GM19467 (cell line): ENCODE data around the gene LGR5.
"Not testable (repeated sequence)": the region's sequence is repeated elsewhere in the genome, so short reads cannot be mapped to it uniquely, and the experiment has no call there.

Source experiments
- ATAC-seq: cut with Tn5 transposase; IDR thresholded peaks from one replicate; pipeline ENCODE4 v1.9.1; 2021; ENCODE audit warnings: mild to moderate bottlenecking, moderate library complexity; ENCODE audit not compliant: unreplicated experiment

LGR5 gene

DNA sequence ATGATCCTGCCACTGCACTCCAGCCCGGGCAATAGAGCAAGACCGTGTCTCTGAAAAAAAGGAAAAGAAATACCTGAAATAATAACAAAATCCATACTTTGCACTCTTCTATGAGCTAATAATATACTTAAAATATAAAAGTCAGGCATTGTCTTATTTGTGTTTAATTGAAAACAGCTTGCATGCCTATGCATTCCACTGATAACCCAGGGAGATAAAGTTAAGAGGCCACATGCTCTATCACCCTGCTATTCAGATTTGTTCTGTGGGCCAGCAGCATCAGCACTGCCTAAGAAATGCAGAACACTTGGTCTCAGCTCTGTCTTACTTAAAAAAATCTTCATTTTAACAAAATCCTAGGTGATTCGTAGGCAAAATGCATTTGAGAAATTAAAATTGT, 99.2 kb downstream of the LGR5 start:
- no peak for ATAC-seq

- no peak for ATAC-seq
Measured at GRCh38 chr12:71541583-71541982, 102.0 kb downstream of the LGR5 start.

DNA sequence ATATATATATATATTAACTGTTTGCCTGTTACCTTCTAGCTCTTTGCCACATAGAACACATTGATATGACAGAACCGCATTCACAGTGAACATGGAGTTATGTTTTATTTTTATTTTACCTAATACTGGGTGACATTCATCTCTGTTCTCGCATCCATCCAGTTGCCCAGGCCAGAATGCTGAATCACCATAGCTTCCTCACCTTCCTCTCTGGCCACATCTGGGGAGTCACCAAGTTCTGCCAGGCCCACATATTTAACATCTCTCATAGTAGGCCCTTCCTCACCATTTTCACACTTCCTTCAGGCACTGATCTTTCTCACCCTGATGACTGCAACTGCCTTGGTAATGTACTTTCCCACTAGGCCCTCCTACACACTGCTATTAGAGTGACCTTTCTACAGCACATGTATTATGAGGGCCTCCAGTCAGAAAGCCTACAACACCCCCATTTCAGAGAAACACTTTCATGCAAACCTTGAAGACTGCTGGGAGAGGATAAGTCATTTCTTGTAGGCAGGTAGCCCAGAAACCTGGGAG, 106.8 kb downstream of the LGR5 start:
- ATAC-seq = no peak

DNA sequence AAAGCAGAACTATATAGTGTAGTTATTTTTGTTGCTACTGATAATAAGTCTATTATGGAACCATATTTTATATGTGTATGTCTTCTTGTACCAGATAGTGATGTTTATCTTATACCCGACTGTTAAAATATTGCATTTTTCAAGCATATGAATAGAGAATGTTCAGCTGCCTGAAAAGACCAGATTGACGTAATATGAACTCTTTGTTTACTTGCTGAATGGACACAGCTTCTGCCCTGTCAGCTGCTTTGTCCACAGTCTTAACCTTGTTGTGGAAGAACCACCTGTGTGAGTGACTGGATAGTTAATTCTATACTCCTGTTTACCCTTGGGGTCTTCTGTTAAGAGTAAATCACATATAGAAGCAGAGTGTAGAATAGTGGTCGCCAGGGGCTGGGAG, 109.3 kb downstream of the LGR5 start:
- no peak for ATAC-seq

DNA sequence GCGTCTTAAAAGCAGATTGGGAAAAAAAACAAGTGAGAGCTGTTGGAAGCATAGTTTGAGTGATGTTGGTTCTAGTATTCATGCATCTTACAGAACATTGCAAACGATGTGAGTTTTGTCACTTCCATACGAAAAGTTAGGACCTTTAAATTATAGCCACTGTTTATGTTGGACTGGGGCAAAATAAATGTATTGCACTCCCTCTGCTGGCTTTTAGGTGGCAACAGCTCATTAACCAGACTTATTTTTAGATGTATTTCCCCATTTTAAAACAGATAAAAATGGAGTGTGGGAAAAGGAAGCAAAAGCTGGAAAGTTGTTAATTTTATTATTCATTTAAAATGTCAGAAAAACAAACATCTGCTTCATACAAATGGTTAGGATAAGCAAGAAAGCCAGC, 111.9 kb downstream of the LGR5 start:
- no peak for ATAC-seq

DNA sequence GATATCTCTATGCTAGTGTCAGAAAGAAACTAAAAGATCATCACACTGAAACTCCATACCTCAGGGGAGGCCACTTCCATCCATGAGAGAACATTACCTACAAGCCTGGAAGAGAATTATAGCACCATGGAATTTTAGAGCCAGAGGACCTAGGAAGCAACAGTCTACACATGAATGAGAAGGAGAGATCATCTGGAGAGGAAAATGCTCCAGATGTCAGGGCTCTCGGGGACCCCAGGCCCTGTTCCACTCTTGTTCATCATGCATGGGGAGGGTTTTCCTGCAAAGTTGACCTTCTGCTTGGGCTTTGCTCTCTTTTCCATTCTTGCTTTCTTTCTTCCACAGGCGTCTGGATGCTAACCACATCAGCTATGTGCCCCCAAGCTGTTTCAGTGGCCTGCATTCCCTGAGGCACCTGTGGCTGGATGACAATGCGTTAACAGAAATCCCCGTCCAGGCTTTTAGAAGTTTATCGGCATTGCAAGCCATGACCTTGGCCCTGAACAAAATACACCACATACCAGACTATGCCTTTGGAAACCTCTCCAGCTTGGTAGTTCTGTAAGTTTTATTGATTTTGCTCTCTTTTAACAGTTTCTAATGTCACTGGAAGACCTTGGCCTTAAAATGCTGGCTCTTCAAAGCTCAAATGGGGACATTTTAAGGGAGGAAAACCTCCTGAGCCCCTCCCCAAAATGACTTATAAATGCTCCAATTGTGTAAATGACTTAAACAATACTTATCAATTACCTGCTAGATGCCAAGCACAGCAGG, 113.3 kb downstream of the LGR5 start:
- ATAC-seq = no peak

- ATAC-seq = no peak
Measured at GRCh38 chr12:71555191-71555590, 115.6 kb downstream of the LGR5 start.

DNA sequence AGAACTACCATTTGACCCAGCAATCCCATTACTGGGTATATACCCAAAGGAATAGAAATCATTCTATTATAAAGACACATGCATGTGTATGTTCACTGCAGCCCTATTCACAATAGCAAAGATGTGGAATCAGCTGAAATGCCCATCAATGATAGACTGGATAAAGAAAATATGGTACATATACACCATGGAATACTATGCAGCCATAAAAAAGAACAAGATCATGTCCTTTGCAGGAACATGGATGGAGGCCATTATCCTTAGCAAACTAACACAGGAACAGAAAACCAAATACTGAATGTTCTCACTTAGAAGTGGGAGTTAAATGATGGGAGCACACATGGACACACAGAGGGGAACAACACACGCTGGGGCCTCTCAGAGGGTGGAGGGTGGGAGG, 116.2 kb downstream of the LGR5 start:
- not testable (repeated sequence) for ATAC-seq

DNA sequence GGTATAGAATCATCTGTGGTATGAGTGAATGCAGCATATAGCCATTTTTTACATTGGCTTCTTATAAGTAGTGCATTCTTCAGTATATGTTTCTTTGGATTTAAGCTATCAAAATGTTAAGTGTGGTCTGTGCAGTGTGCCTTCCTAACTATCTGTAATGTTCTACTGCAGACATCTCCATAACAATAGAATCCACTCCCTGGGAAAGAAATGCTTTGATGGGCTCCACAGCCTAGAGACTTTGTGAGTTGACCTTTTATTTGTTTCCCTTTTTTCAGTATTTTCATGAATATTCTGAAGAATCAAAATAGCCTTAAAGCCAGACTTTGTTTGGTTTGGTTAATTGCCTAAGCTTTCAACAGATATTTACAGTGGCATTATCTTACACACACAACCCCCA, 116.8 kb downstream of the LGR5 start:
- no peak for ATAC-seq

DNA sequence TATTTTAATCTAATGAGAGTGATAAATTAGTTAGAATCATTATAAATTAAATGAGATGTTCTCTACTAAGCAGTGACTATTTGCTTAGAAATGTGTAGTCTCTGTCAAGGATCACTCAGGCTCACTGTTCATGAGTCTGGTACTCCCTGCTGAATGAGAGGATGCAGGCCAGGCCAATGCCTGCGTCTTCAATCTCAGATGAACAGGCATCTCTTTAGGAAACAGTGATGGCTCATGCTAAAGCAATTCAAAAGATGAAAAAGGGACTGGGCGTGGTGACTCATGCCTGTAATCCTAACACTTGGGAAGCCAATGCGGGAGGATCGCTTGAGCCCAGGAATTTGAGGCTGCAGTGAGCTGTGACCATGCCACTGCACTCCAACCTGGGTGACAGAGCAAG, 117.3 kb downstream of the LGR5 start:
- ATAC-seq = no peak

GRCh38 chr12:71558445-71558844, 118.8 kb downstream of the LGR5 start:
- no peak for ATAC-seq

- ATAC-seq = no peak
Measured at GRCh38 chr12:71562676-71563595, 123.3 kb downstream of the LGR5 start.

- no peak for ATAC-seq
Measured at GRCh38 chr12:71565535-71565934, 125.9 kb downstream of the LGR5 start.

- ATAC-seq = no peak
Measured at GRCh38 chr12:71566655-71567054, 127.1 kb downstream of the LGR5 start.

GRCh38 chr12:71567537-71567936, 127.9 kb downstream of the LGR5 start:
- no peak for ATAC-seq

- not testable (repeated sequence) for ATAC-seq
Measured at GRCh38 chr12:71569885-71570284, 130.3 kb downstream of the LGR5 start.

GRCh38 chr12:71576496-71576895, 136.9 kb downstream of the LGR5 start:
- ATAC-seq = no peak

GRCh38 chr12:71578694-71579258, 139.2 kb downstream of the LGR5 start:
- no peak for ATAC-seq

DNA sequence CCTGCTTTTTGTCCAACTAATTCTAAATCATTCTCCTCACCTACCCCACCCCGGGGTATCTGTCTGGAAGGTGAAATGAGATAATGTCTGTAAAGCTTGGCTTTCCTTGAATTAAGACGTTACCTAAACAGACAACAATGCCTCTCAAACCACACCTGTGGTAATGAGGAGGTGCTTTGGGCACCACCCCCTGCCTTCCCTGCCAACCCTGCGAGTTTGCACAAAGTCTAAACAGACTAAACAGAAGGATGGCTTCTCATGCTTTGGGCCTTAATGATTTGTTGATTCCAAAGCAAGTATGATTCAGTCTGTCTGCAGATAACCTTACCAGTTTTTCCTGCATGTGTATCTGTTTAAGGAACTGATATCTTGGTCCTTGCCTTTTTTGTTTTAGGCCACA, 141.6 kb downstream of the LGR5 start:
- ATAC-seq = no peak

DNA sequence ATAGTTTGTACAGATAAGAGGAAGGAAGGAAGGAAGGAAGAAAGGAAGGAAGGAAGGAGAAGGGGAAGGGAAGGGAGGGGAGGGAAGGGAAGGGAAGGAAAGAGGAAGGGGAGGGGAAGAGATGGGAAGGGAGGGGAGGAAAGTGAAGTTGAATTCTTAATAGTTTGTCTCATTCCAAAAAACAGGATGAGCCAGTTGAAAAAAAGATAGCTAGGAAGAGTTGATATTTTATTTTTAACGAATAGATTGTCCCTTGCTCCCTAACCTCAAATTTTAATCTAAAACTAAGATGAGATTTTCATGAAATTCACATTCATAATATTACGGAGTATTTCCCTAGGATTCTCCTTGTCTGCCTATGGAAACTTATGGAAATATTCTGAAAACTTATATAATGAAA, 143.3 kb downstream of the LGR5 start:
- no peak for ATAC-seq

GRCh38 chr12:71584356-71584755, 144.8 kb downstream of the LGR5 start:
- ATAC-seq = no peak
